ENCODE data around the gene SOX6. TPM values are rescaled to one million over a fixed set of nuclear protein-coding genes. Genes with fewer than 3 reads are reported as not detected.

SOX6 gene
- total RNA-seq, 4 donors from 2014 or later = 5.7 to 23.8 (median 18.4) TPM

DNA sequence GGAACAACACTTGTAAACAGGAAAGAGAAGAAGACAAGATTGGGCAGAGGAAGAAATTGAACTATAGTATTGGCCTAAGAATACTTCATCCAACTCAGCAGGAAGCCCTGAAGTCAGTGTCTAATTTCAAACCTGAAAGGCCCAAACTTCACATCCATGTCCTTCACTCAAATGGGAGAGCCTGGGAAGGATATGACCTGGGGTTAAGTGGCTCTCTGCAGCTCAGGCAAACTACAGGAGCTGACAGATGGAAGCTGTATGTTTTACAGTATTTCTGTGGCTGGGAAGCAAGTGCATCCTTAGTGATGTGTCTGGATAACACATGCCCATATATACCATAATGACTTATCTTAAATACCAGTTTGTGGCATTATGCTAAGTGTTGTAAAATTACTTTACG lies 196.2 kb downstream of the SOX6 start:
- Histone ChIP-seq H3K4me1 (peaks cover 0 to 7% (median 0%) of the 10 kb centered on the region in 4 donors), H3K27ac (no peak overlapping the region), H3K9me3 (no peaks in the 10 kb centered on the region), H3K27me3 (no peaks in the 10 kb centered on the region), H3K36me3 (no peaks in the 10 kb centered on the region), H3K4me3 (no peak overlapping the region)
- DNase-seq (ENCODE audit: low spot score in 2 of 2) = no peak
- no peak for TF ChIP-seq EP300 (IDR thresholded peaks at IDR 0.05)
- 93 to 100% methylated on average over 1 of the region's 1 CpG for WGBS, 2 donors

DNA sequence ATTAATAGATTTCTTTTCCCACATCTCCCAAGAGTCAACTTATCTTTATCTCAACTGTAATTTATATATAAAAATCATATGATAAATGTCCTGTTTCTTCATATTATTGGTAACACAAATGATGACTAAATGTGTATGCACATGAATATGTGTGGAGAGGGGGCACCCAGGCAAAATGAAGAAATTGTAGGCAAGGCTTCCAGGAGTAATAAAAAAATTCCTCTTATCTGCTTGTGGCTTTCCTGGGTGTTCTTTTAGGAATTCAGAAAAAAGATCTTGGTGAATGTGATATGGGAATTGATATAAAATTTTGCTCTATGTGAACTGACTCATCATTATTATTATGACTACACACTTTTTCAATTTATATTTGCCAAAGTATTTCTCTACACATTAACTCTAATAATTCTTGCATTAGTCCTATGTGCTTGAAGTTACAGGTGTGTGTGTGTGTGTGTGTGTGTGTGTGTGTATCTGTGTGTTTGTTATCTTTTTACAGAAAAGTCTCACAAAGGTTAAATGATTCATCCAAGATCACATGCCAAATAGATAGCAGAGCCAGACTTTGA lies 197.8 kb downstream of the SOX6 start:
- TF ChIP-seq POLR2A (IDR thresholded peaks at IDR 0.05) = no peak
- TF ChIP-seq, protein P1, sequence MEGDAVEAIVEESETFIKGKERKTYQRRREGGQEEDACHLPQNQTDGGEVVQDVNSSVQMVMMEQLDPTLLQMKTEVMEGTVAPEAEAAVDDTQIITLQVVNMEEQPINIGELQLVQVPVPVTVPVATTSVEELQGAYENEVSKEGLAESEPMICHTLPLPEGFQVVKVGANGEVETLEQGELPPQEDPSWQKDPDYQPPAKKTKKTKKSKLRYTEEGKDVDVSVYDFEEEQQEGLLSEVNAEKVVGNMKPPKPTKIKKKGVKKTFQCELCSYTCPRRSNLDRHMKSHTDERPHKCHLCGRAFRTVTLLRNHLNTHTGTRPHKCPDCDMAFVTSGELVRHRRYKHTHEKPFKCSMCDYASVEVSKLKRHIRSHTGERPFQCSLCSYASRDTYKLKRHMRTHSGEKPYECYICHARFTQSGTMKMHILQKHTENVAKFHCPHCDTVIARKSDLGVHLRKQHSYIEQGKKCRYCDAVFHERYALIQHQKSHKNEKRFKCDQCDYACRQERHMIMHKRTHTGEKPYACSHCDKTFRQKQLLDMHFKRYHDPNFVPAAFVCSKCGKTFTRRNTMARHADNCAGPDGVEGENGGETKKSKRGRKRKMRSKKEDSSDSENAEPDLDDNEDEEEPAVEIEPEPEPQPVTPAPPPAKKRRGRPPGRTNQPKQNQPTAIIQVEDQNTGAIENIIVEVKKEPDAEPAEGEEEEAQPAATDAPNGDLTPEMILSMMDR (IDR thresholded peaks at IDR 0.05) = no peak
- no peak overlapping the region for H3K27ac ChIP-seq
- H3K36me3 ChIP-seq = no peaks in the 10 kb centered on the region
- no peak for DNase-seq (ENCODE audit: low spot score in 2 of 2)
- no peaks in the 10 kb centered on the region for H3K27me3 ChIP-seq
- no peak overlapping the region for H3K4me3 ChIP-seq
- H3K9me3 ChIP-seq = no peaks in the 10 kb centered on the region
- peaks cover 0 to 7% (median 0%) of the 10 kb centered on the region in 4 donors for H3K4me1 ChIP-seq

DNA sequence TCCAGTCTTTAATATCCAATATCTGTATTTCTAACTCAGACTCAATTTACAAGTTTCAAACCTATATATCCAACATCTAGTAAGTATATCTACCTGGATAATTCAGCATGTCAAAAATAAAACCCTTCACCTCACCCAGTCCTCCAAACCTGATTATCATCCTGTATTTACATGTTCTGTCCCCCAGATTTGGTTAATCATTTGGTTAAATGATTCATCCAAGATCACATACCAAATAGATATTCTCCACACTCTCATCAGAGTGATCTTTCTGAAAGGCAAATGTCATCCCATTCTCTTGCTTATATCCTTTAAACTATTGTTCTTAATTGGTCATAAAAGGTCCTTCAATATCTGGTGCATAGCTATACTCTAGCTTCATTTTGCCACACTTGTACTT lies 199.0 kb downstream of the SOX6 start:
- peaks cover 0 to 8% (median 0%) of the 10 kb centered on the region in 4 donors for H3K4me1 ChIP-seq
- no peak for DNase-seq (ENCODE audit: low spot score in 2 of 2)
- H3K27ac ChIP-seq = no peak overlapping the region
- H3K36me3 ChIP-seq = no peaks in the 10 kb centered on the region
- H3K9me3 ChIP-seq = no peaks in the 10 kb centered on the region
- no peaks in the 10 kb centered on the region for H3K27me3 ChIP-seq
- TF ChIP-seq EP300 (IDR thresholded peaks at IDR 0.05) (no peak), POLR2A (IDR thresholded peaks at IDR 0.05) (no peak)
- TF ChIP-seq, protein P1 (IDR thresholded peaks at IDR 0.05) = no peak
- no peak overlapping the region for H3K4me3 ChIP-seq

DNA sequence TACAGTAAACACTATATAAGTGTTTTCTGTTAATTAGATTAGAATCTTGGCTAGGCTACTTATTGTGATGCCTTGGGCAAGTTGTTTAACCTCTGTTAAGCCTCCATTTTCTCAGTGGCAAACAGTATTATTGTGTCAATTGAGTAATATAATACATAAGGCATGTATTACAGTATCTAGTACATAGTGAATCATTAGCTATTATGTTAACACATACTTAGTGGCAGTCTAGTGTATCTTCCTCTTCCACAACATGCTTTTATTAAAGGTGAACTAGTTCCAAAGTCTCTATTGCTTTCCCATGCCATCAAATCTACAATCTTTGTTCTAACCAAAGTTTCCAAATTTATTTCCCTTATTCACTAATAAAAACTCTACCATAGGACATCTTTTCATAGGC lies 200.9 kb downstream of the SOX6 start:
- no peak for DNase-seq (ENCODE audit: low spot score in 2 of 2)
- no peaks in the 10 kb centered on the region for H3K9me3 ChIP-seq
- peaks cover 0 to 13% (median 0%) of the 10 kb centered on the region in 4 donors for H3K4me1 ChIP-seq
- H3K27me3 ChIP-seq = no peaks in the 10 kb centered on the region
- no peaks in the 10 kb centered on the region for H3K36me3 ChIP-seq
- H3K4me3 ChIP-seq = no peak overlapping the region
- TF ChIP-seq POLR2A (IDR thresholded peaks at IDR 0.05) (no peak), EP300 (IDR thresholded peaks at IDR 0.05) (no peak)
- TF ChIP-seq, protein P1 (IDR thresholded peaks at IDR 0.05) = no peak
- no peak overlapping the region for H3K27ac ChIP-seq

DNA sequence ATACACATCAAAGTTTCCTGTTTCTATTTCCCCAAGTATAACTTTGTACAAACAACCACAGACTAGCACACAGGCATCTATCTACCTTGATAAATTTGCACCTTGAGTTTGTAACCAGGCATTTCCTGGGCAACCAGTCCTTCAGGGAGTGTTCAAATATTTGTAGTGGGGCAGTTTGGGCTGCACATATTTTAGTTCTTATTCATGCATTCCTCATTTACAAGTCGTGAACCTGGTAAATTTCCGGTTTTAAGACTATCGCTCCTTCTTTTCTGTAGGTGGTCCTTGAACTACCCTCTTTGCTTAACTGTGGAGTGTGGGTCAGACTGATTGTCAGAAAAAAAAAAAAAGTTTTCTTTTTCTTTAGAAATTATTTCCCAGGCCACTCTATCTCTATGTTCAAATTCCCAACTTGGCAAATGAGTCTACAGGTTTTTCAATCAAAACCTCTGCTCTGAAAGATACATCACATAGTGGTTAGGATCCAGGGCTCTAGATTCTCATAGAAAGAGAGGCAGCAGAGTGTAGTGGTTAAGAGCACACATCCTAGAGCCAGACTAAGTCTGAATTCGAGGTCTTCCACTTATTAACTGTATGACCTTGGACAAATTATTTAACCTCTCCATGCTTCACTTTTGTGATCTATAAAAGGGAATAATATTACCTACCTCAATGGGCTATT lies 201.5 kb downstream of the SOX6 start:
- peaks cover 0 to 7% (median under 1%) of the 10 kb centered on the region in 4 donors for H3K4me1 ChIP-seq
- TF ChIP-seq, protein P1 (IDR thresholded peaks at IDR 0.05) = no peak
- no peak for TF ChIP-seq POLR2A (IDR thresholded peaks at IDR 0.05)
- no peak for TF ChIP-seq EP300 (IDR thresholded peaks at IDR 0.05)
- H3K27ac ChIP-seq = no peak overlapping the region
- no peak for DNase-seq (ENCODE audit: low spot score in 2 of 2)
- H3K27me3 ChIP-seq = no peaks in the 10 kb centered on the region
- H3K36me3 ChIP-seq = no peaks in the 10 kb centered on the region
- H3K9me3 ChIP-seq = no peaks in the 10 kb centered on the region
- H3K4me3 ChIP-seq = no peak overlapping the region
- 79 to 82% methylated on average over 4 of the region's 4 CpGs for whole genome bisulfite sequencing, 2 donors
